HG02678 (cell line): ENCODE measurements around the gene PITHD1.
A peak's percentile ranks its signal among the peaks of the same experiment; 100 is the strongest.
"Not testable (repeated sequence)": the region's sequence is repeated elsewhere in the genome, so short reads cannot be mapped to it uniquely, and the experiment has no call there.

ENCODE experiments used
- ATAC-seq: cut with Tn5 transposase; IDR thresholded peaks from one replicate; pipeline ENCODE4 v1.9.1; 2021; ENCODE audit warnings: mild to moderate bottlenecking, moderate library complexity; ENCODE audit not compliant: unreplicated experiment

The PITHD1 gene

GRCh38 chr1:23777979-23778814 is at the start of gene PITHD1:
TSS of gene PITHD1 (plus strand) at chr1:23778418. CDS start at chr1:23778516, 98 bp downstream.
- peak; percentile 76 for ATAC-seq

- no peak for ATAC-seq
Observed at GRCh38 chr1:23732363-23733224, 45.6 kb upstream of the PITHD1 start.

GRCh38 chr1:23733281-23733680 is 44.9 kb upstream of the PITHD1 start:
- ATAC-seq = not testable (repeated sequence)

- ATAC-seq = no peak
Observed at GRCh38 chr1:23736437-23737134, 41.6 kb upstream of the PITHD1 start.

- ATAC-seq = no peak
Observed at GRCh38 chr1:23741609-23742008, 36.6 kb upstream of the PITHD1 start.

GRCh38 chr1:23742670-23743286 is 35.4 kb upstream of the PITHD1 start:
- no peak for ATAC-seq

- peak; percentile 77 for ATAC-seq
Observed at GRCh38 chr1:23743287-23744152, 34.7 kb upstream of the PITHD1 start, which contains the start of gene ELOA. TSS of gene ELOA (plus strand) at chr1:23743471. CDS start at chr1:23743504, 33 bp downstream.

GRCh38 chr1:23745515-23745914 is 32.7 kb upstream of the PITHD1 start:
- no peak for ATAC-seq

GRCh38 chr1:23748016-23748415 is 30.2 kb upstream of the PITHD1 start:
- no peak for ATAC-seq

- no peak for ATAC-seq
Observed at GRCh38 chr1:23751050-23751814, 27.0 kb upstream of the PITHD1 start.

- no peak for ATAC-seq
Observed at GRCh38 chr1:23751815-23752200, 26.4 kb upstream of the PITHD1 start.

GRCh38 chr1:23752909-23753308 is 25.3 kb upstream of the PITHD1 start:
- ATAC-seq = no peak

GRCh38 chr1:23756676-23757075 is 21.5 kb upstream of the PITHD1 start:
- no peak for ATAC-seq

- ATAC-seq = no peak
Observed at GRCh38 chr1:23757812-23758211, 20.4 kb upstream of the PITHD1 start.

- ATAC-seq = no peak
Observed at GRCh38 chr1:23759277-23759676, 18.9 kb upstream of the PITHD1 start.

- ATAC-seq = no peak
Observed at GRCh38 chr1:23763041-23763577, 15.1 kb upstream of the PITHD1 start.

GRCh38 chr1:23768733-23769132 is 9.5 kb upstream of the PITHD1 start:
- no peak for ATAC-seq

GRCh38 chr1:23772049-23772853 is 6.0 kb upstream of the PITHD1 start:
- ATAC-seq = no peak
